Inferior parietal cortex (tissue), 1 donor: ENCODE measurements around the gene FAM50B.

ENCODE experiments used
- DNase-seq: peaks from one replicate; pipeline ENCODE4 v3.0.0-alpha.2; 2016; ENCODE audit errors: extremely low spot score

Gene FAM50B

GRCh38 chr6:3848925-3849605 lies at the start of gene FAM50B:
Gene FAM50B, plus strand, starts transcription at chr6:3849373. Its CDS starts 439 bp downstream, at chr6:3849812.
- peak; percentile 85 for DNase-seq

- DNase-seq: no peak
Observed at GRCh38 chr6:3799719-3800118, 49.5 kb upstream of the FAM50B start.

GRCh38 chr6:3800850-3801591 lies 48.2 kb upstream of the FAM50B start:
- DNase-seq: no peak

GRCh38 chr6:3801960-3802359 lies 47.2 kb upstream of the FAM50B start:
- DNase-seq: no peak

- DNase-seq: no peak
Observed at GRCh38 chr6:3803627-3804468, 45.3 kb upstream of the FAM50B start.

GRCh38 chr6:3804964-3805363 lies 44.2 kb upstream of the FAM50B start:
- no peak for DNase-seq

GRCh38 chr6:3805448-3806123 lies 43.6 kb upstream of the FAM50B start:
- DNase-seq: no peak

- DNase-seq: no peak
Observed at GRCh38 chr6:3806169-3806922, 42.8 kb upstream of the FAM50B start.

GRCh38 chr6:3808199-3808598 lies 41.0 kb upstream of the FAM50B start:
- DNase-seq: no peak

- no peak for DNase-seq
Observed at GRCh38 chr6:3808759-3809514, 40.2 kb upstream of the FAM50B start.

GRCh38 chr6:3809515-3809891 lies 39.7 kb upstream of the FAM50B start:
- no peak for DNase-seq

GRCh38 chr6:3809982-3810381 lies 39.2 kb upstream of the FAM50B start:
- DNase-seq: no peak

- no peak for DNase-seq
Observed at GRCh38 chr6:3811191-3811590, 38.0 kb upstream of the FAM50B start.

- no peak for DNase-seq
Observed at GRCh38 chr6:3812596-3812995, 36.6 kb upstream of the FAM50B start.

- no peak for DNase-seq
Observed at GRCh38 chr6:3813150-3813780, 35.9 kb upstream of the FAM50B start.

- DNase-seq: no peak
Observed at GRCh38 chr6:3813918-3814317, 35.3 kb upstream of the FAM50B start.

- DNase-seq: no peak
Observed at GRCh38 chr6:3814539-3814938, 34.6 kb upstream of the FAM50B start.

- DNase-seq: no peak
Observed at GRCh38 chr6:3816251-3816650, 32.9 kb upstream of the FAM50B start.

GRCh38 chr6:3819161-3820110 lies 29.7 kb upstream of the FAM50B start:
- DNase-seq: no peak
